HG03460 (cell line): ENCODE results near the gene CCT5.
A peak's percentile ranks its signal among the peaks of the same experiment; 100 is the strongest.
"Not testable (repeated sequence)": the region's sequence is repeated elsewhere in the genome, so short reads cannot be mapped to it uniquely, and the experiment has no call there.

Source experiments
- ATAC-seq: cut with Tn5 transposase; IDR thresholded peaks from one replicate; pipeline ENCODE4 v1.9.1; 2021; ENCODE audit not compliant: unreplicated experiment

The CCT5 gene

GRCh38 chr5:10244342-10244944 lies 5.6 kb upstream of the CCT5 start:
- ATAC-seq = no peak

GRCh38 chr5:10246761-10247160 lies 3.3 kb upstream of the CCT5 start:
- no peak for ATAC-seq

- ATAC-seq = not testable (repeated sequence)
Observed at GRCh38 chr5:10247217-10247616, 2.9 kb upstream of the CCT5 start.

GRCh38 chr5:10248378-10249260 lies 1.5 kb upstream of the CCT5 start:
- ATAC-seq = peak; percentile 0

- peak; percentile 17 for ATAC-seq
Observed at GRCh38 chr5:10250806-10251276, 761 bp downstream of the CCT5 start.

GRCh38 chr5:10251405-10251804 lies 1.3 kb downstream of the CCT5 start:
- no peak for ATAC-seq

- ATAC-seq = no peak
Observed at GRCh38 chr5:10253390-10253789, 3.3 kb downstream of the CCT5 start.

- no peak for ATAC-seq
Observed at GRCh38 chr5:10254686-10255085, 4.6 kb downstream of the CCT5 start.

- ATAC-seq = no peak
Observed at GRCh38 chr5:10257870-10258269, 7.8 kb downstream of the CCT5 start.

- ATAC-seq = no peak
Observed at GRCh38 chr5:10259899-10260298, 9.8 kb downstream of the CCT5 start.

- ATAC-seq = no peak
Observed at GRCh38 chr5:10261065-10261464, 11.0 kb downstream of the CCT5 start.

- no peak for ATAC-seq
Observed at GRCh38 chr5:10262121-10262774, 12.2 kb downstream of the CCT5 start.

- no peak for ATAC-seq
Observed at GRCh38 chr5:10262995-10263394, 12.9 kb downstream of the CCT5 start.

- ATAC-seq = no peak
Observed at GRCh38 chr5:10264604-10265003, 14.5 kb downstream of the CCT5 start.

GRCh38 chr5:10265245-10266109 lies 15.4 kb downstream of the CCT5 start:
- ATAC-seq = no peak

- ATAC-seq = no peak
Observed at GRCh38 chr5:10266137-10266536, 16.1 kb downstream of the CCT5 start.

- no peak for ATAC-seq
Observed at GRCh38 chr5:10266839-10267238, 16.8 kb downstream of the CCT5 start.

GRCh38 chr5:10268100-10268499 lies 18.0 kb downstream of the CCT5 start:
- no peak for ATAC-seq

- no peak for ATAC-seq
Observed at GRCh38 chr5:10272053-10272874, 22.2 kb downstream of the CCT5 start.

GRCh38 chr5:10272875-10273209 lies 22.8 kb downstream of the CCT5 start:
- not testable (repeated sequence) for ATAC-seq
